HG02623 (cell line): ENCODE results near the gene PHC2.

ENCODE experiments used
- ATAC-seq: cut with Tn5 transposase; IDR thresholded peaks from one replicate; pipeline ENCODE4 v1.9.1; 2021; ENCODE audit warnings: moderate library complexity; ENCODE audit not compliant: unreplicated experiment

PHC2 gene

DNA sequence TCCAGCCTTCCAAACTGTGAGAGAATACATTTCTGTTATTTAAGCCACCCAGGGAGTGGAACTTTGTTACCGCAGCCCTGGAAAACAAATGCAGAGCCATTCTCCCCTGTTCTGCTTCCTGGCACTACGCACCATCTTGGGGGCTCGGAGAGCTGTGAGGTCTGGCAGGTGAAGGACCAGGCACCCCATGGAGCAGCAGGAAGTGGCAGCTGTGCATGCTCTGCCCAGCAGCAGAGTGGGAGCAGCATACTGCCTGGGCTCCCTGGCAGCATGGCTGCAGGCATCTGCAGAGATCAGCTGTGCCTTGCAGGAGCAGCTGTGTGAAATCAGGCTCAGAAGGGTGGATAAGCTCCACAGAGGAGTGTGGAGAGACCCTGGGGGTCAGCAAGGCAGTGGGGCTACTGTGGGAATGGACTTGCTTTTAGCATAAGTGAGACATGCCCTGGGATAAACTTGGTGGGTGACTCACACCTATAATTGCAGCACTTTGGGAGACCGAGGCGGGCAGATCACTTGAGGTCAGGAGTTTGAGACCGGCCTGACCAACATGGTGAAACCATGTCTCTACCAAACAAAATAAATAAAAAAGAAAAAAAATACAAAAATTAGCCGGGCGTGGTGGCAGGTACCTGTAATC lies 23.9 kb upstream of the PHC2 start:
- ATAC-seq, result no peak

DNA sequence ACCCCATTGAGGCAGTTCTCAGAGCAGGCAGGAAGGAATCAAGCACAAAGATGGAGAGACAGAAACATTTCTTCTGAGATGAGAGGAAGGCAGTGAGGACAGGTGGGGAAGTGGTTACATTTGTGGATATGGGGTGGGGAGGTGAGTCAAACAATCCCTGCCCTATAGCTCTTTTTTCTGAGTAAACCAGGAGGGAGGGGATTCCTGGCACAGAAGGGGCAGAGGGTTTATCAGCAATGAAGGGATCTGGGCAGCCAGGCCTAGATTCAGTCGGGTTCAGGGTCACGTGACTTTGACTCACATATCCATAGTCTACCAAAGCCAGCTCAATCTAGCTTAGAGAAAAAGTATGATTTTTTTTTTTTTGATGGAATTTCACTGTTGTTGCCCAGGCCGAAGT lies 15.7 kb upstream of the PHC2 start:
- ATAC-seq, result no peak

DNA sequence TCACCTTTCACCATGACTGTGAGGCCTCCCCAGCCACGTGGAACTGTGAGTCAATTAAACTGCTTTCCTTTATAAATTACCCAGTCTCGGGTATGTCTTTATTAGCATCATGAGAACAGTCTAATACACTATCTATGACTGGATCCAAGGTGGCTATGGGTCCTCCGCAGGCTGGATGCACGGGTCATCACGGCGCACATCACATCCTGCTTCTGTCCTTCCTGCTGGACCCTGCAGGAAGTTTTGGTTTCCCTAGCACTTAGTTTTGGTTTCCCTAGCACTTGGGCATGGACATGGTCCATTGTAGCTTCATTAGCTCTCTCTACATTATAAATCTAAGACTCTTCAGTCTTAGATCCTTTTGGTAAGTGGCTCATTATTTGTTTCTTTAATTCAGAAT lies 14.2 kb upstream of the PHC2 start:
- no peak for ATAC-seq

DNA sequence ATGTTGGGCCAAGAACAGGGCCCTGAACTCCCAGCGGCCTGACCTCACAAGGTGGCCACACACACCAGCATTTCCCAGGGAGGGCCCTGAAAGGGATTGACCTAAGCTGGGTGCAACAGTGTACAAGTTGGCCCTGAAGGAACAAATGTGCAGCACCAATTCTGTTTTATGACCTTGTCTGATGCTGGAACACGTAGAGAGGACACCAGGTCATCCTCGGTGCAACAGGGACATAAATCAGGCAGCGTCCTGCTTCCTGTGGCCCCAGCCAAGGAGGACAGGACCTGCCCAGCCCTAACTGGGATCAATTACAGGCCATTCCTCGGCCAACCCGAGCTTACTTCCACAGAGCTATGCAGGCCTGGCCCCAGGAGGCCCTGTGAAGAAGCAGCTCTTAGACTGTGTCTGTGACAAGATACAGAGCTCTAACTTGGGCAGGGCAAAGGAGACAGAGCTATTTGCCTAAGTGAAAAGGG lies 12.8 kb upstream of the PHC2 start:
- ATAC-seq, result no peak

DNA sequence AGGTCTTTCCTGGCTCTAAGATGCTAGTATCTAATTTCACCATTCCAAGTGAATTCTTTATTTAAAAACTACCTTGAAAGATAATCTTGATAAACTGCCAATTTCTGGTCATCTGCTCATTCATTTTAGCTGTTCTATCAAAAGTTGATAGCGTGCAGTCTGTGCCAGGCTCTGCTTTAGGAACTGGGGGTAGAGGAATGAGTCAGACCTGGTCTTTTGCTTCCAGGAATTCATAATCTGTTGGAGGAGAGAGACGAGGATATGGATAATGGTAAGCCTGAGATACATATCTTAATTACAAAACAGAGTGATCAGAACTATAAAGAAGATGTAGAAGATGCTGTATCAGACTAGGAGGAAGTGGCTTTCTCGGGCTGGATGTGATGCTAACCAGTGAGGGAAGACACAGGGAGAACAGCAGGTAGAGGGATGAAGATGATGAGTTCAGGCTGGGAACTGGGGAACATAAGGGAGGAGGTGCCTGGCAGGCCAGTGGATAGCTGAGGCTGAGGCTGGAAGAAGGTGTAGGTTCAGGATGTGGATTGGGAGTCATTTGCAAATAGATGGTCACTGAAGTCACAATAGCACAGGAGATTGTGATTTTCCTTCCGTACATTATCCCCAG lies 12.3 kb upstream of the PHC2 start:
- ATAC-seq, result no peak

DNA sequence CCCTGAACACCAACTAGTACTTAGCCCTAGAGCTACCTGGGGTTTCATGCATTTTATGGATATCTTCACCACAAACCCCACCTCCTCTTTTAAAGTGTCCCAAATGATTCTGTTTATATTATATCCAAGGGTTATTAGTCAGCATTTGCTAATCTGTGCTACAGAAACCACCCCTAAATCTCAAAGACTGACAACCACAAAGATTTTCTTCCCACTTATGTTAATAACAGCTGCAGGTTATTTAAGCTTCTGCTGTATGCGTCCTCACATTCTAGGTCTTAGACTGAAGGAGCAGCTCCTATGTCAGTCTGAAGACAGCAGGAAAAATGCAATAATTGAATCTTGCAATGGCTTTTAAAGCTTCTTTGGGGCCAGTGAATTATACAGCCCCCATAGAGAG lies 11.2 kb upstream of the PHC2 start:
- ATAC-seq, result no peak

DNA sequence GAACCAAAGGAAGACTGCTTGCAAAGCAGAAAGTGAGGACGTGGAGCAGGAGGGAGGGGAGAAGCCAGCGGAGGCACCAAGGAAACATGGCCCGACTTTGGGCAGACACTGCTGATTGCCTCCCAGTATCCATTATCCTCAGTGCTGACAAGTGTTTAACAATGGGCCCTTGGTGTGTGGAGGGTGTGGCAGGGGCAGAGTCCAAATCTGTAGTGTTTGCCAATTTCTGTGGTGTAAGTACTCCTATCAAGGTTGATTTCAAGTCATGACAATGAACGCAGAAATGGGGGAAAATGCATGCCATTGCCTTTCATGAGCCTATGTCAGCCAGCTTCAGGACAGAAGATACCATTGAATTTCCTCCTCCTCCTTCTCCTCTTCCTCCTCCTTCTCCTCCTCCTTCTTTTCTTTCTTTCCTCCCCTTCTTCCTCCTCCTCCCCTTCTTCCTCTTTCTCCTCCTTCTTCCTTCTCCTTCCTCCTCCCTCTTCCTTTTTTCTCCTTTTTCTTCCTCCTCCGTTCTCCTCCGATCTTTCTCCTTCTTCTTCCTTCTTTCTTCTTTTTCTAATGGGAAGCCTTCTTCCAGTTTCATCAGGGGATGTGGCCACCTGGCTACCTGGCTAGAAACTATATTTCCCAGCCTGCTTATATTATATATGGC lies 10.3 kb upstream of the PHC2 start:
- no peak for ATAC-seq

DNA sequence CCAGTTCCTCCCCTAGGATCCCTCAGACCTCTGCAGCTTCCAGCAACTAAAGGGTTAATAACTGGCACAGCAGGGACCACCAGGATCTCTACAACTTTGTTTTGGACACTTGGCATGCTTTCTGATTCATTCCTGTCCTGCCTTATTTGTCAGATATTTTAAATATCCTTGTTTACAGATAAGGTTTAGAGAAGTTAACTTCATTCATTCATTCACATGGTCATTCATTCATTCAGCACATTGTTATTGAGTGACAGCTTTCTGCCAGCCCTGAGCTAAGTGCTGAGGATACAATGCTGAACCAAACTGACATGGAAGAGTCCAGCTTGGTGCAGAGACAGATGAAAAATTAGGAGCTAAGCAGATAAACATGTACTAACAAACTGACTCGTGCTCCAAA lies 8.8 kb upstream of the PHC2 start:
- no peak for ATAC-seq

DNA sequence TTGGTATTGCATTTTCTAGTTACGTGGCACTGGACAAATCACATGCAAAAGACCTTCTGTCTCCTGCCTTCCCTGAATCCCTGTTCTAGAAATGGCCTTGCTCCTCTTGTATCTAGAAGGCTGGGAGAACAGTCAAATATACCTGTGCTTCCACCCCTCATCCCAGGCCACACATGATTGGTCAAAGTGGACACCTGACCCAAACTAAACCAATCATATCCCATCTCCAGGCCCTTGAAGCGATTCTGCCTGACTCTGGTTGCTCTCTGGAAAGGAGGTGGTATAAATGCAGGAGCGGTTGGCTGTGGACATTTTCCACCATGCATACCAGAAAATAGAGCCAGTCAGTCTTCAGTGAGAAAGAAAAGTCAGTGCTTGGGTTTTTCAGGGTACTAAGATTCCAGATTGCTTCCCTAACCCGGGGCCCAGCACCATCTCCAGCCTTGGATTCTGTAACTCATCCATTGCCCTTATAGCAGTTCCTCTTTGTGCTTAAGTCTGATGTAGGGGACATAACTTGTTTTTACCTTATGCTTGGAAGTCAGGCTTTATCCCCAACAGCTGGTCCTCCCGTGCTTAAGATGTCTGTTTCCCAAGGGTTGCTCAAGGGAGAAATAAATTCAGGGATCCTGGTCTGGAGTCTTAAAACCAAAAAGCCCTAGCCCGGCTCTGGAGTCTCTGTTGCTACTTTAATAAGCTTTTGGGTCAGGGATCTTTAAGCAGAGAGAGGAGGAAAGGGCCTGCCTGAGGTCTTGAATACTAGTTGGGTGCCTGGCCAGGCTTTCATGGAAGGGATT lies 7.7 kb upstream of the PHC2 start:
- ATAC-seq, result no peak

DNA sequence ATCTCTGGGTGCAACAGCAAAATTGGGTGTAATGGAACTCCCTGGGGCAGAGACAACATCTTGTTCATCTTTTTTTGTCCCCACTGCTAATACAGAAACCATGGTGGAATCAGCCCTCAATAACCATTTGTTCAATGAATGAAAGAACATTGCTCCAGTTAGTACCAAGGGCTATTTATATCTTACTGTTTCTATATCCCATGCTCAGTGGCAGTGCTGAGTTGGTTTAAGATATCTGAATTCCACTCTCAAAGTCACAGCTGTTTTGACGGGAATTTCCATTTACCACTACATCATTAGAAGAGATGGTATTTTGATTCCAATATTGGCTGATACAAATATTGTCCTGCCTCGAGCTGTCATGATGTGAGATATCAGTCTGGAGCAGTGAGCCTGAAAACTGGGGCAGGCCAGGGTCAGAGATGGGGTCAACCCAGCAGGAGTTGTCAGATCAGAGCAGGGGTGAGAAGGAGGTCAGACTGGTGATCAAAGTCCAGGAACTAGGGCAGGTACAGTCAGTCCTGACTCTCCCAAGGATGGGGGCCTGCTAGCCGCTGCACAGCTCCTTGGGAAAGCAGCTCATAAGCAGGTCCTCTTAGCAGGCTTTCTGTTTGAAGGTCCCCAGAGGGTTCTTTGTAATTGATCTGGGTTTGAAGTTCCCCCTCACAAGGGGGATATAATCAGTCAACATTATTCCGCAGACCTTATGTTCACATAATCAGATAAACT lies 5.8 kb upstream of the PHC2 start:
- no peak for ATAC-seq

DNA sequence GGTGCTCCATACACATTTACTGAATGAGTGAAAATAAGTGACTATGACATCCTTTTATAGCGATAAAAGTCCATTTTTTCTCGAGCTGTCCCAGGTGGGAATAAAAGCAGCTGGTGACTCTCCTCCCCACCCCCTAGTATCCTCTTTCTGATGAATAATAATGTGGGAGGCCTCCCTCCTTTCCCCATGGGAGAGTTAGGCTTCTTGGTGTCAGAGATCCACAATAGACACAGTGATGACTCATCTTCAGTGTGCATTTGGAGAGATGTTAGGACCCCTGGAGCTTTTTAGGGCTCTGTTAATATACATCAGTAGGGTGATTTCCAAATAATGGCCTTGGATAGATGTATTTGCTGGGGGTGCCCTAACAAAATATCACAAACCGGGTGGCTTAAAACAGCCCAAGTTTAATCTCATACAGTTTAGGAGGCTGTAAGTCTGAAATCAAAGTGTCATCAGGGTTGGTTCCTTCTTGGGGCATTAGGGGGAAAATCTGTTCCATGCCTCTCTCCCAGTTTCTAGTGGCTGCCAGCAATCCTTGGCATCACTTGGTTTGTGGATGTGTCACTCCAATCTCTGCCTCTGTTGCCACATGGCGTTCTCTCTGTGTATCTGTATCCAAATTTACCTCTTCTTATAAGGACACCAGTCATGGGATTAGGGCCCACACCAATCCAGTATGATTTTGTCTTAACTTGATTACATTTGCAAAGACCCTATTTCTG lies 4.4 kb upstream of the PHC2 start:
- no peak for ATAC-seq

DNA sequence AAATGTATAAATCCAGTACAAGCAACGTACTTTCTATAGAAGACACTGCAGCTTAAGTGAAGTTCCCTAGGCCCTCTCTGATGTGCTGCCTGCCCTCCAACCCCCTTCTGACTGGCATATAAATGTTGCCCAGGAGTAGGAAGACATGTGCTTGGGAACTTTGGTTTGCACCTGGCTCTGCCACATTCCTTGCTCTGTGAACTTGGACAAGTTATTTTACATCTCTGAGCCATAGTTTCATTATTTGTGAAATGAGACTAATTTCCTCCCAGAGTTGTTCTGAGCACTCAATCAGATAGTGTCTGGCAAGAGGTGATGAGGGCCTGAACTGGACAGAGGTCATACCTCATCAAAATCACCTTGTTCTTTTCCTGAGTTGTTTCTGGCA lies 3.5 kb upstream of the PHC2 start:
- no peak for ATAC-seq

DNA sequence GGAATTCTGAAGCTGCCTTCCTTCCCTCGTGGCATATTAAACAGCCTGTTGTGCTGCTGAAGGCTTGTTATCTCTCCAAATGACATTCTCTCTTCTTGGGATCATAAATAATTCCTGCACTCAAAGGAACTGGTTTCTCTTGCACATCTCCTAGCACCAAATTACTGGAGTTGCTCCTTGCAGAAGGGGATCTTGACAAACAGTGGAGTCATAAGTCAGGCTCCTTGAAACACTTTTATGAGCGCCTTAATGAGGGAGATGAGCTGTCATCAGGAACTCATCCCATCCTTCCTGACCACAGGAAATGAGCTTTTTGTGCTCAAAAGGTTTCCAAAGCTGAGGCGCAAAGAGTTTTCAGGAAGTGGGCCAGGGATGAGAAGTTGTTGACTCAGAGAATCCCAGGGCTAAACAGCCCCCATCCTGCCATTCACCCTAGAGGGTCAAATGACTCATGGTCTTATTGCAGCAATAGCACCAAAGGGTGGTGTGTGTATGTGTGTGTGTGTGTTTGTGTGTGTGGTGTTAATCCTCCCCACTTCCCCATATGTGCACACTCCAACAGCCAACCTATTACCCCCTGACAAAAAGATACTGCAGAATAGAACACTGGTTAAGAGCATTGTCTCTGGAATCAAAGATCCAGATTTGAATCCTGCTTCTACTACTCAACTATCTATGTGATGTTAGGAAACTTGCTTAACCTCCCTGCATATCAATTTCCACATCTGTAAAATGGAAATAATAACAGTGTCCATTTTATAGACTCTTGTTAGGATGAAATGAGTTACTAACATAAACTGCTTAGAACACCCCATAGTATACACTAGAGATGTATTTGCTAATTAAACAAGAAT lies 2.8 kb upstream of the PHC2 start:
- no peak for ATAC-seq

DNA sequence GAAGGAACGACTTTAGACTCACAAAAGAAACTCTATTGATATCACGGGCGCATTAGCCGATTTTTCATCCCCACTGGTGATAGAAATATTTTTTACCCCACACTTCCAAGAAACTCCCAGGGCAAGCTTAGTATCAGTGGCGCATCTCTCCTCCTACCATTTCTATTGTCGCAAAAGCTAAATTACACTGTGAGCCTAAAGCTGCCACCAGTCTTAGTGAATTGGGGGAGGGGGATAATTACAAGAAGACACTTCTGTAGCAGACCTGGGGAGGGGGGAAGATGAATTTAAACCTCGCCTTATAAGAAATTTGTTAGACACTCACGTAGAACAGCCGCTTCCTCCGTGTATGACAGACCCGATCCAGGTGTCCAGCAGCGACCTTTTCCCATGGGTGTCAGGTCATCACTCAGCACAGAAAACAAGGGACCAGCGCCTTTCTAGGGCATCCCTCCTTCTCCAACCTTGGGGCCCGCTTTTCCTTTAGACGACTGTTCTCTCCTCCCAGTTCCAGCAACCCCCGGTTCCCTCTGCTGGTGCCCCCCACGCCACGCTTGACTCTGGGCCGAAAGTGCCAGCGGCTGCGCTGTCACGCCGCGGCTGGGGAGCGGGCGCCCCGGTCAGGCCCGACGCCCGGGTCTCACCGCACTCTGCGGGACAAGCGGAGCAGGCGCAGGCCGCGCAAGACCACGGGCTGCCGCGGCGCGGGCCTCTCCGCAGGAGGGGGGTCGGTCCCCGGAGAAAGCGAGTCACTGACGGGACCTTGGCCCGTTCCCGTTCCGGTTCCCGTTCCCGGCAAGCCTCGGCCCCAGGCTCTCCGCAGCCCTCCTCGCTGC lies 821 bp downstream of the PHC2 start:
- ATAC-seq, result no peak

DNA sequence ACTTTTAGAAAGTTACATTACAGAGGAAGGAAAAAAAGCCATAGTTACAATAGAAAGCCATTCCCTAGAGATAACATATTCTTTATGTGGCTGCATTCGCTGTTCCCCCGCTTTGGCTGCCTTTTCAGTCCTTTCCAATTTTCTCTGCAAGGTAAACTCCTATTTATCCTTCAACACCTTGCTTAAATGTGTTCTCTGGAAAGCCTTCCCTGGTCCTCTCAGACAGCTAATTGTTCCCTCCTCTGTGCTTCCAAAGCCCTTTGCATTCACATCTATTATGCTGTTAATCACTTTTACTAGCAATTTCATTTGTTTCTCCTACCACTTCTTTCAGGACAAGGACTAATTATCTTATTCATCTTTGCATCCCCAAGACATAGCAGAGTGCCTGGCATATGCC lies 1.6 kb downstream of the PHC2 start:
- ATAC-seq, result no peak

DNA sequence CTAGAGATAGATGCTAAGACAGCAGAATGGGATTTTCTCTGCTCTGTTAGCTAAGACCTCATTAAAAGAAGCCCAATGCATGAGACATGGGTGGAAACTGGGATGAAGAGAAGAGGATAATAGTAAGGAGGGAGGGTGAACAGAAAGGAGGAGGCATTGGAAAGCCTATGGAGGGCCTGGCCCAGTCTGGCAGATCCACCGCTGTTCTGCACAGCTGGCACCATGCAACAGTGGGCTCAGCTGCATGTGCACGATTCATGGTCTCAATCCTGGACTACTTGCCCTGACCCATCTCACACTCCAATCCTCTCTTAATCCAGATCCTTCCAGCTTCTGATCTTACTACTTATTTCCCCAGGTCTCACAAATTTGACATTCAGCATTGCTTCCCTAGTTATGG lies 2.2 kb downstream of the PHC2 start:
- no peak for ATAC-seq

DNA sequence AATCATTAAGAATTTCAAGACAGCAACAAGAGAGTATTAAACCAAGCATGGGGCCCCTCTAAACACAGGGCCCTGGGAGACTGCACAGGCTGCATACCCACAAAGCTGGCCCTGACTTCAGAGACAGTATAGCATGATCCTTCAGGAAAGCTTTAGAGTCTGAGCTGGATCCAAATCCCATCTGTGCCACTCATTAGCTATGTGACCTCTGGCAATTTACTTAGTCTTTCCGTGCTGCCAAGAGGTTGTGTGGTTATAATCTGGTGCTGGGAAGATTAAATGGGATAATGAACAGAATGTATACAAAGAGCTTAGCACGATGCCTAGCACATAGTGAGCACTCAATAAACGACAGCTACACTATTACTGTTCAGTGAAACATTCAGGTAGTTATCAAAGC lies 4.0 kb downstream of the PHC2 start:
- ATAC-seq, result no peak

DNA sequence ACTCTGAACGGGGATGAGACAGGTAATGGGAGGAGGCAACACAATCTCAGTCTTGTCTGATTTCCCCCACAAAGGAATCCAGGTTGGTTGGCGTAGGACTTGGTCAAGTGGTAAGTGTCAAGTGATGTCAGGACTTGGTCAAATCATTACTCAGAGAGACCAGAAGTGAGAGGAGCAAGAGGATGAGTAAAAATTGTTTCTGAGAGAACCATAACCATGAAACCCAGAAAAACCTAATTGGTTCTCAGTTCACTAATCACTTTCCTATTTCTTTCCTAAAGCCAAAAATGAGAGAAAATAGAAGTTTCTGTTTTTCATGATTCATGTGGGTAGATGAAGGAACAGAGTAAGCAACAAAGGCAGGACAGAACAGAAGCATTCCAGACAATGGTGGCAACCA lies 5.0 kb downstream of the PHC2 start:
- ATAC-seq, result no peak

DNA sequence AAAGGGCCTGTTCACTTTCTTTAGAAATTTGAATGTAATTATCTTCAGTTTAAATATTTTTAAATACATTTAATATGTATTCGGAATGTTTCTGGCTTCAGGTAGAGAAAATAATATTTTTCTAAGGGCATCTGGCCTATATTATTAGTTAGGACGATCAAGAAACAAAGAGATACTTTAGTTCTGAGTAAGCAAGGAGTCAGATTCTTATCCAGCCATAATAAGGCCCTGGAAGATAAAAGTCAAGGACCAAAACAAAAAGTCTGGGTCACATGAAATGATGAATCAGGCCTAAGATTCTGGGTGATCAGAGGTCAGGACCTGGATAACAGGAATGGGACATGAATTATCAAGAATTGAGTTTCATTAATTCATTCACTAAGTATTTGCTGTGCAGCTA lies 6.3 kb downstream of the PHC2 start:
- no peak for ATAC-seq
